Skin epidermis (tissue), 12 donors: ENCODE results near the gene NR2F1-AS1.

Experiments
- H3K27ac ChIP-seq, 21 experiments: fragments of 200-600 bp; sonication (generic) in 11 of 21; one replicate each; pipeline ENCODE4 v1.5.0; 2020; ENCODE audit warnings: mild to moderate bottlenecking in 3 of 21, inconsistent platforms in 2 of 21, moderate library complexity in 2 of 21
- H3K4me3 ChIP-seq, 7 experiments: fragments of 200-600 bp; sonication (generic) in 2 of 7; one replicate each; pipeline ENCODE4 v1.5.0; 2020; ENCODE audit warnings: inconsistent platforms in 2 of 7, mild to moderate bottlenecking in 2 of 7, moderate library complexity in 1 of 7

NR2F1-AS1 gene

DNA sequence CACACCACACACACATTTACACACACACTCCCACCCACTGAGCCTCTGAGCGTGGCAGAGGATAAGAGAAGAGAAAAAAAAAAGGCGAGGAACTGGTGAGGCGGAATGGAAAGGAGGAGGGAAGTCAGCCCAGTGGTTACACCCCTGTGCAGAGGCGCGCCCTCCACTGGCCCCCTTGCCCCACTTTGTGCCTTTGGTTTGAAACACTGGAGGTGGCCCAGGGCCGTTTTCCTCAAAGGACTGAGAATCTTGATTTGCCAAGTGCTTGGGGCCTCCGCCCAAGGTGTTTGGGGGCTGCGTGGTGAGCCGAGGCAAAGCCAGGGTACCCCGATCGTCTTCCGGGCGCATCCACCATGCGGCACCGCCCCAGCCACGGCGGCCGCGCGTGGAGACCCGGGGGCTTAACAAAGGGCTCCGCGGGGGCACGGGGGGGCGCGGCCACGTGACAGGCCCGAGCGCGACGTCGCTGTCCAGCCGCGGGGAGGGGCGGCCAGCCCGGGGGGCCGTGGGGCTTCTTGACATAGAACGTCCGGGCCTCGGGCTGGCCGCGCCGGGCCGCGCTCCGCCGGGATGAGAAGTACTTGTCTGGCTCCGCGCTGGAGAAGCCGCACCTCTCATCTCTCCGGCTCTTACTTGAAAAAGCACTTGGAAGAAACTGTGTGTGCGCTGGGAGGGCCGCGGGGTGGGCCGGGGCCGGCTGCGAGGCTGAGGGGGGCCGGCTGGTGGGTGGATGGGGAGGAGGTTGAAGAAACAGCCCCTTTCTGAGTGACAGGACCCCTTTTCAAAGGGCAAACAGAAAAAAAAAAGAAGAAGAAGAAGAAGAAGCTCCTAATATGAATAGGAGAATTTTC is 23.0 kb upstream of the NR2F1-AS1 start:
- no peak overlapping the region for H3K27ac ChIP-seq
- H3K4me3 ChIP-seq, result no peak overlapping the region

DNA sequence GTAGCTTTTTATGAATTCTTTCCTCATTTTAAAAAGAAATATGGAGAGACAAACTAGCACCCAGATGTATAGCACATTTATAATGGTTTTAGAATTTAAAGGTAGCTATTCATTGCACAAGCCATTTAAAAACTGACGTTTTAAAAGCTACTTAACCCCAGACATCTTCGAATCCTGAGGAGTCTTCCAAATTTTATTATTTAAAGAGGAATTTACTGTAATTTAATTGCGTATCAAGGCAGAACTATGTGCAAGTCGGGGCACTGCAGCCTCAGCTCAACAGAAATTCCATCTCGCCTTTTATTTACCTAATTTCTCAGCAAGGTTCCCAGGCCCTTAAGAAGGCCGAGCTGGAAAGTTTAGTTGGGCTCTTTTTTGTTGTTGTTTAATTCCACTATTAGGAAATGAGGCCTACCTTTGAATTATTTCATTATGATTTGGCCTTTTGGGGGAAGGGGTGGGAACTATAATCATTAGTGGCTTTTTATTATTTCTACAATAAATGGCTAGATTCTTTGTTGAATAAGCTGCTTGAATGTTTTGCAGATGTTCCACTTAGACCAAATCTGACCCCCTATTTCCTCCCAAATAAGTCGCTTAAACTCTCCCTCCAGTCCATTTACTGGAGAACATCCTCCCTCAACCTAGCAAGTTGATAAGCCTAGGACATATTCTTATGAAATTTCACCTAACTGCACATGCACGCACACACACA is 22.2 kb upstream of the NR2F1-AS1 start:
- Histone ChIP-seq H3K4me3 (no peak overlapping the region), H3K27ac (no peak overlapping the region)

GRCh38 chr5:93602241-93603077 is 21.4 kb upstream of the NR2F1-AS1 start:
- H3K4me3 ChIP-seq, result no peak overlapping the region
- no peak overlapping the region for H3K27ac ChIP-seq

DNA sequence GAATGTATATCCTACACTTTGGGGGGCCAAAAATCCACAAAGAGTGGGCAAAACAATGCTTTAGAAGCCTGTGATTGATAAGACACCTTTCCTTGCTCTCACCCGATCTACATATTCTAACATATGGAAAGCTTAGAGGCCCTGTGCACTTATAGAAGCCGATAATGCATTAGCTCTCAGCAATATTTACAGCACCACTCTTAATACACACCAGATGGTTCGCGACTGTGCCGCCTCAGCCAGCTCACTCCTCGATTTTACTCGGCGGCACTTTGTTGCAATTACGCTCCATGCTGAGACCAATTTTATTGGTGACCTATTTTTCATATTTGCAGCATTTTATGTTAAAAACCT is 20.8 kb upstream of the NR2F1-AS1 start:
- Histone ChIP-seq H3K27ac (no peak overlapping the region), H3K4me3 (no peak overlapping the region)

DNA sequence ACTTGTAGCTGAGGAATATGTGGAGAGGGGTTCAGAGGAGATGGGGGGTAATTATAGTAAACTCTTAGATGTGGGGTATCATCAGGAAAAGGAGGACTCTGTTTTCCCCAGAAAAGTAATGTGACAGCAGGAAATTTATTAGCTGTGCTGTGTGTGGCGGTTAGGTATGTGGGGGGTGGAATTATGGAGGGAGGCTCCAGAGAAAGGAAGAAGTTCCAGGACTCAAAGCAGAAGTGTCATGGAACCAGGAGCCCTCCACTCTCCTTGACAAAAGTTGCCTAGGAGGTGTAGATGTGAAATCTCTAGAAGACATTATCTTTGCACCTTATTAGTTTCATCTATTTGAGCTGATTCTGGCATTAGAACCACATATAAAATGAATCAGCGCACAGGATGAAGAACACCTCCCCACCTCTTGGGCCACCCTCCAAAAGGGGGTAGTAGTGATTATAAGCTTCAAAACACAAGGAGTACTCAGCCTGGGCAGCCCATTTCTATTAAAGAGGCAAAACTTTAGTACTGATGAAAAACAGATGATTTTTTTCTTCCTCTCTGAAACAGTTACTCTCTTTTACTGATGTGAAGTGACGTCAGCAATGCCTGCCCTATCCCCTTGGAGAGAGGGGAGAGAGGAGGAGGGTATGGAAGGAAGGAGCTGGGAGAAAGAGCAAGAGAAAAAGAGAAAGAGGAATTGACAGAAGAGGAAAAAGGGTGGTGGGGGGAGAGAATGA is 20.2 kb upstream of the NR2F1-AS1 start:
- Histone ChIP-seq H3K27ac (no peak overlapping the region), H3K4me3 (no peak overlapping the region)

DNA sequence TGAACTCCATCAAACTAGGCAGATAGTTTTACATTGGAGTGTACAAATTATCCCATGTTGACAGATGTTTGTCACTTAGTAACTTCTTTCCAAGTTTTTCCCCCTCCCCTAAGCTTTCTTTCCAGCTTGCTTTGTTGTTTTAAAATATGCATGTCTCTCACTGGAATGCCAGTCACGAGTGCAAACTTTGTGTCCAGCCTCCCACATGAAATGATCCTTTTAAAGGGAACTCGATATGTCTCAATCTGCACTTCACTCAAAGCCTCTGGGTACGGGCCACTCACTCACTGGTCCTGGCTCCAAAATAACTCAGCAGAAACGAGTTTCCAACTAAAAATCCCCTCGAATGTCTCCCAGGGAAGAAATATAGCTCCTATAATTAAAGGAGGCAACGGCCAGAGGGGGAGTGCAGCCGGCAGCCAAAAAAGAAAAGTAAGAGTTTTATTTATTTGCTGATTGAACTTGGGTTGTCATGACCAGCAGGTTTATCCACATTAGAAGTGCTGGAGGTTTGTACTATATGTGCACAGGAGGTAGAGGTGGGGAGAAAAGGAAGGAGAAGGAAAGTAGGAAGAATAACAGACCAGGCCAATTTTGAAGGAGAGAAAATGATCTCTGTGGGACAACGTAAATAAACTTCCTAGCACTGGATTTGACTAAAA is 19.5 kb upstream of the NR2F1-AS1 start:
- H3K27ac ChIP-seq, result no peak overlapping the region
- no peak overlapping the region for H3K4me3 ChIP-seq

DNA sequence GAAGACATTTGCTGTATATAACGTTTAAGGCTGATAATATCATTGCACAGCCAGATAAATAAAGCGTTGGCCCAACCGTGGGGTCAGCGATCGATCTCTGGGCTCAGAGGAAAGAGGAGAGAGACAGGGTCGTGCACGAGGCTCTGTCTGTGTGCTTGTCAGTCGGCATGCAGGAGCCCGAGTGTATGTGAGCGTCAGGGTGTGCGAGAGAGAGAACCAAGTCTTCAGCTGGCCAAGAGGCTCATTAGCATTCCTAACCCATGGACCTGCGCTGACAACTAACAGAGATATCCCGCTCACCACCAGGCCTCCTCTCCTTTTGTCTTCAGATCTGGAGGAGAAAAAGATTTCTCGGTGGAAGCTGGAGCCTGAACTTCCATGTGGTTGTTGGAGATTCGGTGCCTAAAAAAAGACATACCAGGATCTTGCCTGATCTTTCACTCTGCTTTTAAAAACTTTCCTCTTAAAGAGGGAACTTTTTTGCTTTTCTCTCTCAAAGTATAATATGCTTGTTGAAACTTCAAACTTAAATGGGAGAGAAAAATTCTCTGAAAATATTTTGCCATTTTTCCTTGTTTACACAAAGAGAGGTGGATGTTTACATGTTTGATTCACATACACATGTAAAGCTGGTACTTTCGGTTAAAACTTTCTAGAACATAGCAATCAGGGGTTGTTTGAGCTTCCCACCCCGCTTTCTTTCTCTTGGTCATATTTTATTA is 18.5 kb upstream of the NR2F1-AS1 start:
- Histone ChIP-seq H3K4me3 (no peak overlapping the region), H3K27ac (no peak overlapping the region)

- H3K27ac ChIP-seq, result no peak overlapping the region
Measured at GRCh38 chr5:93599001-93599379, 18.0 kb upstream of the NR2F1-AS1 start.

DNA sequence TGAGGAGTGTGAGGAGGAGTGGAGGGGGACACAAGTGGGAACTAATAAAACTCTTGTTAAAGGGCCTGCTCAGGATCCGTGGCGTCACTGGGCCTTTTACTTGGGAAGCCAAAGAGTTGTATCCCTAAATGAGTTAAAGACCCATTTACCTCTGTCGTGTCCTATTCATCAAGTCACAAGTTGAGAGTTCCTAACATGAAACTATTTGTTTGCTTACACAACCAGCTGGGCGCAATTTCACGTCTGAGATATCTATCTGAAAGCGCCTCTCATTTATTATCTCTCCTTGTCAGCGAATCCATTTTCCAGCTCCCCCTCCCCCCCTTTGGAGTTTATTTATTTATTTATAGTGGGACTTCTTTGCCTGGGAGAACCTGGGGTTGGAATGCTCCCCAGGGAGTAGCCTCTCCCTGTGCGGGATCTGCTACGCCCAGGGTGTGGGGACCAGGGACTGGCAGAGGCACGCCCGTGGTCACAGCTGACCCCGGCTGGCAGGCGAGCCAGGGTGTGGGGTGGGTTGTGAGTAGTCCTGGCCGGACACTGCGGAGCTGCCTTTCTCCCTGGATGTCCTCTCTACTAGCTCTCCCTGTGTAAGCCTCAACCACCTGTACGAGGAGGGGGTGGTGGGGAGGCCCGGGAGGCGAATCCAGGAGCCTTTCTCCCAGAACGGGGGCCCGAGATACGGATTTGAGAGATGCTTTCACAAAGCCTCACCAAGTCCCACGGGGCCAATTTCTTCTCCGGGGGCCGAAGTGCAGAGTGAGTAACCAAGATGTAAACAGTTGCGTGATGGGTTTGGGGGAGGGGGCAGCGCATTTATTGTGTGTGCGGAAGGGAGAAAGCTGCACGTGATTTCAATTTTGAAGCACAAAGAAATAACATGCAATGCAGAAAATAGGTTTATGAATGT is 17.3 kb upstream of the NR2F1-AS1 start:
- no peak overlapping the region for H3K27ac ChIP-seq
- no peak overlapping the region for H3K4me3 ChIP-seq

More at GRCh38 chr5:93599001-93599379, 18.0 kb upstream of the NR2F1-AS1 start:
- no peak overlapping the region for H3K4me3 ChIP-seq

- Histone ChIP-seq H3K4me3 (no peak overlapping the region), H3K27ac (no peak overlapping the region)
Measured at GRCh38 chr5:93596676-93597490, 15.9 kb upstream of the NR2F1-AS1 start.

- no peak overlapping the region for H3K4me3 ChIP-seq
- no peak overlapping the region for H3K27ac ChIP-seq
Measured at GRCh38 chr5:93596310-93596675, 15.3 kb upstream of the NR2F1-AS1 start.

DNA sequence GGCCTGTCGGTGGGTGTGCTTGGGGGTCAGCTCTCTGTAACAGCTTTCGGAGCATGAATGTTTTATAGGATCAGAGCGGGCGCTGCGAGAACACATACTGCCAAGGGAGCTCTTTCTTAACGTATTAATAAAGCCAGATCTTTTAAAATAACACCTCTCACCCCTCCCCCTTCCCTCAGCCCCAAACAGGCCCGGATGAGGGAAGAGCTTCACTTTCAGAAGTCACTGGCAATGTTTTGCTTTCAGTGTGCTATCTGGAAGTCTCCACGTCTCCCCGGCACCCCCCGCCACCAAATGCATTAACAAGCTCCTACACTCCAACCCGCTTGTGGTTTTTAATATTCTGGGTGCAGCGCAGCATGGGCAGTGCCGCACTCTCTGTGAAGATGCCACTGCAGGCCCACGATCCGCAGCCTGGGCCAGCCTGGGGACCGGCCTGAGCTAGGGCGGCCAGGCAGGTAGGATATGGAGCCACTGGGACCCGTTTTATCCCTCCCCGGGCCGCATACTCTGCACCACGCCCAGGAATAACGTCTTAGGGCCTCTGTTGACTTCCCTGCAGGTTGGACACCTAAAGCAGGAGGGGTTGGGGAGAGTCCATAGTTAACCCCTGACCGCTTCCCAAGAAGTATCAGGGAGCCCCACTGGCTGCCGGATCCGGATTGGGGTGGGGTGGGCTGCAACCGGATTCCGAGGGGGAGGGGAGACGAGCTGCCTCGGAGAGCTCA is 14.6 kb upstream of the NR2F1-AS1 start:
- no peak overlapping the region for H3K27ac ChIP-seq
- no peak overlapping the region for H3K4me3 ChIP-seq

DNA sequence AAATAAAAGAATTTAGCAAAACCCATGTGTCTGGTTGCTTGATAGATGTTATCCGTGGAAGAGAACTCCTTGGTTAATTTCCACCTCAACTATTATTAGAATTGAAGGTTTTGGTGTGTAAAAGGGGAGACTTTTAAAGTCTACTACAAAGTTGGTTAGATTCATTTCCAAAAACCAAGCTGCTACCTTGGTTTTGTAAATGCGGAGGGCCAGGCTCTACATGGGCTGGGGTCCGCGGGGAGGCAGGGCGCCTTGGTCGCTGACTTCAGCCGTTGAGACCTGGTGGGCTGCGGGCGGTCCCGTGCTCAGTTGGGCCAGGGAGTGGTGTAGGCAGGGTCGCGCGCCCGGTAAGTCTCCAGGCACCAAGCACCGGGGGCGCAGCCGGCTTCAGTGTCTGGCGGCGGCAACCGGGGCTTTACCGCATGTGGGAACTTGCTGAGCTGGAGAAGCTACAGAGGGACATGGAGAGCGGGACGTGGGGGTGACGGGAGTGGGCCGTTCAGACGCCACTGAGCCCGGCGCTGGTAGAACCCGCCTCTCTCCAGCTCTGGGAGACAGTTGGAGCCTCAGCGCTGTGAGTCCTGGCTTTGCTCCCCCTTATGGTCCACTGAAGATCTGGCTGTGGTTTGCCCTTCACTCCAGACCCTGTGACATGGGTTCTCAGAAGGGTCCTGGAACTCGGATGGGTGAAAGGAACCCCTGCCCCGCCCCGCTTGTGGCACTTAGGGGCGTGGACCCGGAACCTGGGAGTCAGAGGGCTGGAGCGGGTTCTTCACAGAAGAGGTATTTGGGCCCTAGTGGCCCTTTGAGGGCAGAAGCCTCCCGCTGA is 13.8 kb upstream of the NR2F1-AS1 start:
- Histone ChIP-seq H3K27ac (no peak overlapping the region), H3K4me3 (no peak overlapping the region)

GRCh38 chr5:93593476-93594131 is 12.6 kb upstream of the NR2F1-AS1 start:
- H3K27ac ChIP-seq, result no peak overlapping the region
- H3K4me3 ChIP-seq, result no peak overlapping the region

DNA sequence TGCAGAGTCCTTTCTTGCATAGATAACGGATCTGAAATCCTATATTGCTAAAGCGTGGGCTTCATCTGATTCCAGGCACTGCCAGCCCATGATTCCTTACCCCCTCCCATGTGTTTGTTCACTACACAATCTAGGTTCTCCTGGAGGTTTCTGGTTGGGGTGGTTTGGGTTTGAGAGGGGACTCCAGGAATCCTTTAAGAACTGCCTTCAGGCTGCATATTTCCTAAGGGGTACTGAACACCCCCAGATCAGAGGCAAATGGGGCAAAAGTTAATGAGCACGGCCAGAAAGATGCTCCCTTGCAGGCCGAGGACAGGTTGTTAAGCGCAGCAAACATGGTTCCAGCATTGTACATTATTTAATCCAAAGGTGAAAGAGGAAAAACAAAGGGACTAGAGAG is 11.9 kb upstream of the NR2F1-AS1 start:
- no peak overlapping the region for H3K27ac ChIP-seq

More for the DNA sequence above, 11.9 kb upstream of the NR2F1-AS1 start:
- H3K4me3 ChIP-seq, result no peak overlapping the region
